HG02938 (cell line): ENCODE data around the gene UMOD.

Experiments
- ATAC-seq: cut with Tn5 transposase; IDR thresholded peaks from one replicate; pipeline ENCODE4 v1.9.1; 2021; ENCODE audit warnings: mild to moderate bottlenecking, moderate library complexity; ENCODE audit not compliant: unreplicated experiment

The UMOD gene

DNA sequence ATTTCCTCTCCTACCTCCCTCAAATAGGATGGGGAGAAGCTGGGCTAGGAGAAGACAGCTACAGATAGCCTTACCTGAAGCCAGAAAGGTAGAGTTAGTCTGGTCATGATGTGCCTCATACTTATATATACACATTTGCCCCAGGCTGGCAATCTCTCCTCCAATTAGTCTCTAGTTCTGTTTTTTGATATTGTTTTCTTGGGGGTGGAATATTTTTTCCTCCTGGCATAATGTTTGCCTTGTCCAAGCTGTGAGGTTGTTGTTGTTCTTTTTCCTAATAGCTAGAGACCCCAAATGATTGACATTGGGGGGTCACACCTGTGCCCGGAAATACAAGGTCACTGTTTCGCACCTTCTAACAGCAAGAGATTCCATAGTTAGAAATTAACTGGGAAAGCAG lies at the start of gene UMOD:
UMOD (minus strand) TSS at position 101 of the 400 bp plus-strand sequence. CDS start 1,978 bp downstream, outside the sequence.
- no peak for ATAC-seq

DNA sequence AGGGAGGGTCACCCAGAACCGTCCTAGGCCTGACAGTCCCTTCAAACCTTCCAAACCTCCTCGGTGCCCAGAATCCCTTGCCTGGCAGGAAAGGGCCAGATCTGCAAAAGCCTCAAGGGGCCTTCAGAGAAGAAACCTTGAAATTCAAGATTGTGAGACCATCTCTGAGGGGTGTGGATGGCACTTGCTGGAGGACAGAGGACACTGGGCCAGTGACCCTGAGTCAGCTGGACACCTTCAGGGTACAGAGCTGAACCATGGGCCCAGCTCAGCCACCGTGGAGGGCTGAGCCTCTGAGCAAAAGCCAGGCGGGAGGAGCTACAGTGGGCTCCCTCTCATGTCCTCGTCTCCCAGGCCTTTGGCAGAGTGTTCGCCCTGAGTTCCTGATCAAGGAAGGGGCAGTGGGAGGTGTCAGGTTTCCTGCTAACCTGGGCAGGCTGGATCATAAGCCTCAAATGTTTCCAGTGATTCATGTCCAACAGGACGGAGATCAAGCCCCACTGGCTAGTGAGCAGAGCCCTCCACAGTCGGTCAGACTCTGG lies 49.0 kb upstream of the UMOD start:
- no peak for ATAC-seq

- no peak for ATAC-seq
Observed at GRCh38 chr16:20401066-20401465, 48.6 kb upstream of the UMOD start.

DNA sequence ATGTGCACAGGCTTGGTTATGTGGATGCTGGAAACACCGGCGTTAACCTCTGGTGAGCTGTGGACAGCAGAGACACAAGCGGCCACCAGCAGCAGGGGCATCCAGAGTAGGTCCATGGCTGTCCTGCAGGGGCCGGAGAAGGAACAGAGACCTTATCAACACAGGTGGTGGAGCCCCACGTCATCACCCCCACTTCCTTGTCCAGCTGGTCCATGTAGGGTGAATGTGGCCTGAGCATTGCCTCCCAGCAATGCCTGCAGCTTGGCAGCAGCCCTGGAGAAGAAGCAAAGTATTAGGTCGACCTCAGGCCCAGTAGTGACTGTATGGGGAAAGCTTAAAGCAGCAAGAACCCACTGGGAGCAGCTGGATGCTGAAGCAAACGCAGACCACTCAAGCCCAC lies 46.7 kb upstream of the UMOD start:
- ATAC-seq, result no peak

DNA sequence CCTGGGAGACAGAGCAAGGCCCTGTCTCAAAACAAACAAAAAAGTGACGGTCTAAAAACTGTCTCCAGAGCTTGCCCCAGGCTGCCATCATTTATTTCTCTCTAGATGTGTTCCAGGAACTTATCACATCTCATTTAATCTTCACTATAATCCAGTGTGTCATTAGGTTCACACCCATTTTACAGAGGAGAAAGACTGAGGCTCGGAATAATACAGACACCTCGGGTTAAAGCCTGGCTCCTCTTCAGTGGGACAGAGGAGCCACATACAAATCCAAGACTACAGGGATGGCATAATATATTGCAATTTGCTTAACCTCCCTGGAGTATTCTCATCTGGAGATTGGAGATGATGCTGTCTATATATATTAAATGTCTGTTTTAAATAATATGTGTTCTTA lies 46.1 kb upstream of the UMOD start:
- no peak for ATAC-seq

DNA sequence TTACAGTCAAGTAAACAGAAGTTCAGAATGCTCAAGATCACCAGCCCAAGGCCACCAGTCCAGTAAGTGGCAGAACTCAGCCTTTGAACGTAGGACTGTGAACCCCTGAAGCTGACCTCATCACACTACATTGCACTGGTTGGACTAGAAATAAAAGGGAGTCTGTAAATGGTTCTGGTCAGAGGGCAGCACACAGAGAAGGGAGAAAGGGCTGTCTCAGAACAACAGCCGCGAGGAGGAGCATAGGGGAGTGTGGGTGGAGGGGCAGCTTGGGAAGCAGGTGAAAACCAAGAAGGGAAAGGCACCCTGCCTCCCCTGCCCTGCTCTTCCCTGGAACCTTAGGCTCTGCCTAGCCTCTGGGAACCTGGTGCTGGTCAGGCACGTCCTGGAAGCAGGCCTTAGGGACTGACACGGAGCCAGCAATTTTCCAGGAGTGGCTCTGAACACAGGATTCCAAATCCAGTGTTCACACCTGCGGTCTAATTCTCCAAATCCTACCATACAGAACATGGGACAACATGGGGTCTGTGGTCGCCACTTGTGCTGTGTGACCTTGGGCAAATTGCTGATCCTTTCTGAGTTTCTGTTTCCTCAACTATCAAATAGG lies 45.1 kb upstream of the UMOD start:
- no peak for ATAC-seq

GRCh38 chr16:20396846-20397467 lies 44.4 kb upstream of the UMOD start:
- ATAC-seq, result no peak

DNA sequence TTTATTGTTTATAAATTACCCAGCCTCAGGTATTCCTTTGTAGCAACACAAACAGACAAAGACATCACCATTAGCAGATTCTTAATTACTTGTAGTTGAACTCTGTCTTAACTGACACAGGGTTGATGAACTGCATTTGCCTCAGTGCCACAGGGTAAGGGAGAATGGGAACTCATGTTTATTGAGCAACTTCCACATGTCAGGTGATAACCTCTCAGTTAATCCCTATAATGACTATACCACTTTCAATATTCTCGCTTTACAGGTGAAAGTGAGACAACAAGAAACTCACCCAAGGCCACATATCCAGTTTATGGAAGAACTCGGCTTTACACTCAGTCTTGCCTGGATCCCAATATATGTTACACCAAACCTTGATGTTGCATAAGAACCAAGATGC lies 43.4 kb upstream of the UMOD start:
- ATAC-seq, result no peak

- ATAC-seq, result no peak
Observed at GRCh38 chr16:20393801-20394577, 41.5 kb upstream of the UMOD start.

DNA sequence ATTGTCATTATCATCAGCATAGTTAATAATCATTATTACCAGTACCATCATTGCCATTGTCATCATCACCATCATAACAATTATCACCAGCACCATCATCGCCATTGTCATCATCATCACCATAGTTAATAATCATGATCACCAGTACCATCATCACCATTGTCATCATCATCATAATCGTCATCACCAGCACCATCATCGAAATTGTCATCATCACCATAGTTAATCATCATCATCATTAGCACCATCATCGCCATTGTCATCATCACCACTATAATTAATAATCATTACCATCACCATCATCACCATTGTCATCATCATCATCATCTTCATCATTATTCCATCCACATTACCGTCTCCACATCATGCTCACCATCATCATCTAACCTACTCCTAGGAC lies 38.5 kb upstream of the UMOD start:
- no peak for ATAC-seq

GRCh38 chr16:20388854-20389253 lies 36.3 kb upstream of the UMOD start:
- ATAC-seq, result no peak

GRCh38 chr16:20387978-20388377 lies 35.5 kb upstream of the UMOD start:
- no peak for ATAC-seq

- no peak for ATAC-seq
Observed at GRCh38 chr16:20385844-20386832, 33.6 kb upstream of the UMOD start.

DNA sequence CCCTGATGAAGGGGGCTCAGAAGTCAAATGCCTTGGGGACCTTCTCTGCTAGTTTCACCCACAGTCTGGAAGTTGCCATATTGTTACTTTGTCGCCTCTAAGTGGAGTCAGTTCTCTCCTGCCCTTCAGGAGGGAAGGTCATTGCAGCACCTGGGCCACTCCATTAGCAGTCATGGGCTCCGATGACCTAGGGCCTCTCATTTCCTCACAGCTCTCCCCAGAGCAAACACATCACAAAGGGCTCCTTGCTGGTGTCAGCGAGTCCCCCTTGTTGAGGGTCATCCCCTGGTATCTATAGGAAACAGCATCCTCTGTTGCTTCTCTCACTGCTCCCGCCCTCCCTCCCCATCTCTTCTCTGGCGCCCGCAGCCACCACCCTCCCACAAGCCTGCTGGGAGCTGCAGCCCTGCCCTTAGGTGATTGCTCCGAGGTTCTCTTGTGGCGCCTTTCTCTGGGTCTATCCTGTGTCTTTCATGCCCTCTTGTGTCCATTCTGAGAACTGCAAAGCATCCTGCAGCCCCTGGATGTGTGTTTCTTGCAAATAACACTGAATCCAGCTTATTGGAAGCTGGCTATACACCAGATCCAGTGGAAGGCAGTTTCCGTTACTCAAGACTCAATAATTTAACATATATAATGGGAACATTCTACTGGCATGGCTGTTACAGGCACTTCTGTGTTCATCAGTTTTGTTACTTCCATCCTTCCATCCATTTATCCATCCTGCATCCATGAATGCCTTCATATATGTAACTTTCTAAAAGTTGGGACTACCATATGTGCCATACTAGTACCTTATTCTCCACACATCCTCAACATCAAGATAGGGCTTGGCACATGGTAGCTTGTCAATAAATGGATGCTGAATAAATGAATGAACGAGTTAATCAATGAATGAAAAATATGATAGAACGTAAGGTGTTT lies 30.9 kb upstream of the UMOD start:
- no peak for ATAC-seq

- ATAC-seq, result no peak
Observed at GRCh38 chr16:20382202-20382948, 29.9 kb upstream of the UMOD start.

DNA sequence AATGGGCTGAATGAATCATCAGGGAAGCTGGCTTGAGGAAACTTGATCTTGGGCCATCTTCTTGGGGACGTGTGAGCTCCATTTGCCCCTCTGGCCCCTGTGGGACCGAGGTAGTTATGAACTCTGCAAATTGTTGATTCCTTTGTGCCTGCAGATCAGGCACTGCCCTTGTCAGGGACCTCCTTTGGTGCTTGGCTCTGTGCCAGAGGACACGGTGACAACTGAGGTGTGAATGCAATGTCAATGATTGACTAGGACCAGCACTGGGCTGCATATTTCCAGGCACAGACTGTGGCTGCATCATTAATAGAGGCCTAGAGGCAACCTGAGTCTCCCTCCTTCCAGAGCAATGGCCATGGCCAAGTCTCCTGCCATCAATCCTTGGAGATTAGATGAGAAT lies 28.3 kb upstream of the UMOD start:
- no peak for ATAC-seq

GRCh38 chr16:20377181-20377580 lies 24.7 kb upstream of the UMOD start:
- ATAC-seq, result no peak

- ATAC-seq, result no peak
Observed at GRCh38 chr16:20372701-20373100, 20.2 kb upstream of the UMOD start.

DNA sequence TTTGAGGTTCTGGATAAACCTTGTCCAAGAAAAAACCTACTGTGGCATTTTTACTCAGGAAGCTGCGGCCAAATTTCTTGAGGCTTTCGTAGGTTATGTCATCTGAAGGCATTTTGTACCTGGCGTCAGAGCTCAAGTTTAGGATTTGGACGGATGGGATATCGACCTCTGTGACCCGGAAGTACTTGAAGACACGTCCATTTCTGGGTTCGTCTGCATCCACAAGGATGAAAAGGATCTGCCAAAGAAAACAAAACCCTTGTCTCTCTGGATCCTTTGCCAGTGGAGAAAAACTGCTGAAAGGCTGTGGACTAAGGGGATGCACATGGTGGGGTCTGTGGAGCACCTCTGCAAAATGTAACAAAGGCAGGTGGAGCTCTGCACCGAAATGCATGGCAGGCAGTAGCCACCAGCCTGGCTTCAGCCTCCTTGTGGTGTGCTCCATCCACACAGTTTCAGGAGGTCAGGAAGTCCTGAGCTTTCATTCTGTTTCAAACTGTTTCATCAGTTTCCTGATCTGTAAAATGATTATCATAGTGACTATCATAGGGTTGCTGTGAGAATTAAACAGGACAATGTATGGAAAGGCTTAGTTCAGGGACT lies 17.0 kb upstream of the UMOD start:
- no peak for ATAC-seq
